OCI-M1 (cell line): ENCODE data around the gene C1orf74.
A peak's percentile ranks its signal among the peaks of the same experiment; 100 is the strongest.

ENCODE experiments used
- DNase-seq: peaks from one replicate; lab custom pipeline; 2025; lab: John Stamatoyannopoulos, UW

Gene C1orf74

DNA sequence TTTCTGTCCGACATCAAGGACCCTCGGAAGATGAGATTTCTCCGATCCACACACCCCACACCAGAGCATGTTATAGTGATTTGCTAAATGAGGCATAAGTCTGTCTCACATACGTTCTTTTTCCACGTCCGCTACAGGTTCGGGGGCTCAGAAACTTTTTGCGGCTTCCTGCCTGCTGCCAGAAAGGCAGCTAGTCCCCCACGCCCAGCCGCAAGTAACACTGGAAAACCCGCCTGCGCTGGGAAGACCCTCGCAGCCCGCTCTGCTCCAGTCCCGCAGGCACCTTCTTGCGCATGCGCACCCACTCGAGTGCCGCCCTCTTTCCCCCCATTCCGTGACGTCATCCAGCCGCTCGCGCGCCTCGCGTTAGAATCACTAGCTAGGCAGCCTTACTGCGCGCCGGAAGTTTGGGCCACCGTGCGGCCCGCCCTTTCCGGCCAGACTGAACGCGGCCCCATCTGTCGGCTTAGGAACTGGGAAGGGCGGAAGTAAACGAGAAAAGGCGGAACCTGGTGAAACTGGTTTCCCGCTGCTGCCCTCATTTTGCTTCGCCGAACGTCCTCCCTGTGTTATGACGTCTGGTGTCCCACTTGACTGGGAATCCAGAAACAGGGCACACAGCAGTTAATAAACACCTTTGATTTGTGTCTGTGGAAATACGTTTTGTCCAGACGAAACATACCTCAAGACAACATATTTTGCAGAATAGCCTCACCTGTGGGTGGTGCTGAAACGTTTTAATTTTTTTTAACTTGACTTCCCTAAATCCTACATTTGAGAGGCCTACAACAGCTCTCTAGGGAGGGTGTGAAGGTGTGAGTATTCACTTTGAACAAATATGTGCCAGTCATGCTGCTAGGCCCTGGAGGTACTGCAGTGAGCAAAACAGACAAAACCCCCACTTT lies at the start of gene C1orf74:
C1orf74 (minus strand) TSS at position 295 of the 905 bp plus-strand sequence. CDS start 925 bp downstream, outside the sequence.
- peak; percentile 99 for DNase-seq

- DNase-seq = no peak
Observed at GRCh38 chr1:209831615-209832014, 47.3 kb upstream of the C1orf74 start.

DNA sequence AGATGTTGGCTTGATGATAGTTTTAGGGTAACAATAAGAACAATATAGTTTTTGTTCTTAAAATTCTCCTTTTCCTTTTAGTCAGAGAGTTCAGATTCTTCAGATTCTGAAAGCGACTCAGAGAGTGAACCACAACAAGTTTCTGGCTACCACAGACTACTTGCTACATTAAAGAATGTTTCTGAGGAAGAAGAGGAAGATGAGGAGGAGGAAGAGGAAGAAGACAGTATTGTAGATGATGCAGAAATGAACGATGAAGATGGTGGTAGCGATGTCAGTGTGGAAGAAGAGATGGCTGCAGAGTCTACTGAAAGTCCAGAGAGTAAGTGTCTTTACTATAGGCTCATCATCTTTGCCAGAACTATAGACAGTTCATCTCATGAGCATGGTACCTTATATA lies 46.4 kb upstream of the C1orf74 start:
- no peak for DNase-seq

DNA sequence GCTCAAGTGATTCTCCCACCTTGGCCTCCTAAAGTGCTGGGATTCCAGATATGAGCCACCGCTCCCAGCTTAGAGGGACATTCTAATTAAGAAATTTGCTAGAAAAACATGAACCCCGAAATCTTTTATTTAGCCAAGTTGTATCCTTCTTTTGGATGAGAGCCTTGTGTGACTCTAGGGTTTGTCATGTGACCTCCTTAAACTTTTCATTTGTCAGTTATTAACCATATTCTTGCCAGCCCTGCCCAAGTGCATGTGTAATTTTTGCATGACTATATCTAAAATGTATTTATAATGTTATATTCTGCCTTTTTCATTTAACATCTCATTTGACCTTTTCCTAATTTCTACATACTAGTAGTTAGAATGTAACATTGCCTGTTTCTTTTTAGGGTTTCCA lies 45.4 kb upstream of the C1orf74 start:
- no peak for DNase-seq

GRCh38 chr1:209827384-209828262 lies 43.3 kb upstream of the C1orf74 start, which contains the start of gene UTP25:
UTP25 (plus strand) TSS chr1:209827972; CDS start chr1:209828064, 92 bp downstream.
- peak; percentile 99 for DNase-seq

DNA sequence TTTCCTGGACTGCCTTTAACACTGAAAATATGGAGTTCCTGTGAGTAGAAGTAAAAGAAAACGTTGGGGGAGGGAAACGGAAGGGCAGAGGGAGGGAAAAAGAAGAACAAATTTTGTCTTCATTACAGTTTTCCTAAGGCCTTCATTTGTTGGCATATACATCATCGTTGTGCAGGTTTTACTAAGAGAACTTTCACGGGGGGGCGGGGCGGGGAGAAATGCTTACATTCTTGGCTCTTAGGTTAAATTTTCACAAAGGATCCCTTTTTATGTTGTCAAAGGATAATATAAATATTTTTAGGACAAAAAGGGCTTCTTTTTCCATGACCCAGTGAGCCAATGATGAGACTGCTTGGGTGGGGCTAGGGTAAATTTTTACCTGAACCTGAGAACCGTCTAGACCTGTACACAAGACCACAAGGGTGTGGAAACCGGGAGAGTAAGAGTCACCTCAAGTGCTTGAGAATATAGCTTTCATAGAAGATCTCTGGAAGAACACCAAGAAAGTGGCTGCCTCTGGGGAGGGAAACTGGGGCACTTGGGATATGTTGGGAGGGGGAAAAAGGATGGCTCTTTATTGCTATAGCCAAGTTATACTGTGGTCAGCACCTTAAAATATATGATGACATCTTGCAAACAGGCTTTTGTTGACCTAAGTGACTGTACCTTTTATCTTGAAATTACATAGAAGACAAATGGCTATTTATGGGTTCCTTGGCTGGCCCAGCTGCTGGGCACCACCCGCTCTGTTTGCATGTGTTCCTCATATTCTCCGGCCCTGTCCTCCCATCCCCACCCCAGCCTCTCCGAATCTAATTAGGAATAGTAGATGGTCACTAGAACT lies 41.5 kb upstream of the C1orf74 start:
- no peak for DNase-seq

DNA sequence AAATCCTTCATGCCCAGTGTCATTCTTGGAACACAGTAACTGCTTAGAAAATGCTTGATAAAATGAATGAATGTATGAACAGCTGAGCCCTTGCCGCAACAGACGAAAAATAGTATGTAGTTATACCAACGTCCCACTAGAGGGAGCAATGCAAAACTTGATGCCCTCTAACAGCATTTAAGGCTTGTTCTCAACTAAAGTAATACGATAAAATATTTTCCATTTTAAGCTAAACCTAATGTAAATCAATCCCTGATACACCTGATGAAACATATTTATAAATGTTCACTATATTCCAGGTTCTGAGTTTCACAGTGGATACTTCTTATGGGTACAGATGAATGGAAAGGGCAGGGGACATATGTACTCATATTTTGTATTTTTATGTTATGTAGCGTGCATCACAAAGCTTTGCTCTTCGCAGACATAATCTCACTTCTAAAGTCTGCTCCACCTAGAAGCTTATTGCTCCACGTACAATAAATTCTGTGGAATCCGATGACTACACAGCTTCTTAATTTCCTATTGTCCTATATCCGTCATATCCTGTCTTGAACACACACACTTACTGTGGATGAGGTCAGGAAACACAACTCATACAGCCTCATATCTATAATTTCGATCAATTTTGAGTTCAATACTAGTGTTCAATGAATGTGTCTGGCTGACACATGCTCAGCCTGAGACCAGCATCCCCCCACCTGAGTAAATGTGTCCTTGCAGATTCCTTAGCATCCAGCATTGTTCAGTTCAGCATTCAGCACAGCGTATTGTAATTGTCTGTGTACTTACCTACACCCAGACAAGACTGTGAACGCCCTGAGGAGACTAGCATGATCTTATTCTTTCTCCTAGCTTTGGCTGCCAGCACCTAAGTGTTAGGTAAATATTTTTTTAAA lies 39.0 kb upstream of the C1orf74 start:
- DNase-seq = peak; percentile 85

DNA sequence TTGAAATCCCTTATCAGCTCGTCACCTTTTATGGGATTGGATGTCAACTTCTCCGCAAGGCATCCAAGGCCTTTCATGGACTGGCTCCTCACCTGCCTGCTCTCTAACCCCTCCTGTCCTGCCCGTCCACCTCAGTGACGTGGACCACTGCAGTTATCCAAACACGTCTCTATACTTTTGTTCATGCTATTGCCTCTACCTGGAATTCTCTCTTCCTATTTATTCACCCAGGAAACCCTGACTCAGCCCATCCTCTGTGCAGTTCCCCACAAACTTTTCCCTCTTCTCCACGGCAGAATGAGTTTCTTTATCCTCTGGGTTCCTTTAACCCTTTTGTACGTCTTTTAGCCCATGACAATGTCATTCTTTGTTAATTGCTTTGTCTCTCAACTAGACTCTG lies 38.3 kb upstream of the C1orf74 start:
- DNase-seq = no peak

DNA sequence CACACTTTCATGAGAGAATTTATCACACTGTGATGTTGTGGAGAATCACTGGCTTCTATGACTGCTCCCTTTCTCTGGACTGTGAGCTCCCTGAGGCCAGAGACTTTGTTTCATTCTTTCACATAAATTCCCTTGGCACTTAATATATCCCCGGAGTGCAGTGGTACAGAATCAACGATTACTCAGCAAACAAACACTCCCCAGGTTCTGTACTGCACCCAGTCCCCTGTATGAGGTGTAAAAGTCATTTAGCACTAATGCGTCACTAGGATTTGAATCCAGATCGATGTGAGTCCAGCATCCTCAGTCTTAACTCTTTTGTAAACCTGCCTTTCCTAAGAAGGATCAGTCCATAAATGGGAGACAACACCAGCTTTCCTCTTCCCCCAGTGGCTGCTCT lies 36.6 kb upstream of the C1orf74 start:
- DNase-seq = no peak

GRCh38 chr1:209819058-209819457 lies 34.7 kb upstream of the C1orf74 start:
- no peak for DNase-seq

DNA sequence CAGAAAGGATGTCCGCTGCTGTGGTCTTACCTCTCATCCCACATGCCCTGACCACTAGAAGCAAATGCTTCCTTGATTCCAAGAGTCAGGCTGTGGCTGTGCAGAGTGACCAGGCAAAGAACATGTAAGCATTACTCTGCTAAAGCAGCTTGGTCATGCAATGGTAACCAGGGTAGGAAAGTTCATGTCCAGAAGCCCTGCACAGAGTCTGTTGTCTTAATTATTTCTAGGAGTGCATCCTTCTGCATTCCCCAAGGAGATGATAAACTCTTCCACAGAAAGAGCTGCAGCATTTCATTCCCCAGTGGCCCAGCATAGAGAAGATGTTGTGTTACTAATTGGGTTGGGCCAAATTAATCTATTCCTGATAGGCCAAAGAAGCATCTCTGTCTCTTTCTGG lies 33.3 kb upstream of the C1orf74 start:
- no peak for DNase-seq

- DNase-seq = no peak
Observed at GRCh38 chr1:209816923-209817322, 32.6 kb upstream of the C1orf74 start.

- DNase-seq = no peak
Observed at GRCh38 chr1:209815931-209816341, 31.6 kb upstream of the C1orf74 start.

DNA sequence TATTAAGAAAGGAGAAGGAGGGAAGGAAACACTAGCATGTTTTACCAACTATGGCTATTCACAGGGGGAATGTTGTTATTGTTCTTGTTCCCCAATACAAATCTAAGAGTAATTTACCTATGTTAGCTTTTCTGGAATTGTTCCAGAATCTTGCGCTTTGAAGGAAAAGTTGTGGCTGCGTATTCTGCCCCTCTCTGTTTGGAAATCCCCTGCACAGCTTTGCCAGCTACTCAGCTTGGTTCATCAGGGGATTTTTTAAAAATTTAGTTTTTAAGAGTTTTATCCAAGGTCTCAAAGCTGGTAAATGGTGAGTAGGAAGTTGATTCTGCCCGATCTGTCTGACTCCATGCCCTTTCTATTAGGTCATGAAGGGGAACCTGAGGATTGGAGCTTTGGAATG lies 31.1 kb upstream of the C1orf74 start:
- no peak for DNase-seq

DNA sequence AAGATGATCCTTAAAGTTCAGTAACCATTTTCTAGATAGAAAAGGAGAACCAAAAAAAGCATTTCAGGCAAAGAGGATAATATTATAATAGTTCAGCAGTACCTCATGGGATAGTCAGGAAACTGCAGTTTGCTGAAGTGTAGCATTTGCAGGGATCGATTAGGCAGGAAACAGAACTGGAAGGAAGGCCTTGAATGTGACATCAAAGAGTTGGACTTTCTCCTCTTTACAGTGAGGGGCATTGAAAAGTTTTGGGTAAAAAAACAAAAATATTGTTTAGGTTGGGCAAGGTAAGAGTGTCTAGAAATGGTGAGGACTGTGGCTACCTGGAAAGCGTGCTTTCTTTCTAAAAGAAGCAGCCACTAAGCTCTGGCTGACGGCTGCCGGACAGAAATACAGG lies 29.5 kb upstream of the C1orf74 start:
- DNase-seq = no peak

DNA sequence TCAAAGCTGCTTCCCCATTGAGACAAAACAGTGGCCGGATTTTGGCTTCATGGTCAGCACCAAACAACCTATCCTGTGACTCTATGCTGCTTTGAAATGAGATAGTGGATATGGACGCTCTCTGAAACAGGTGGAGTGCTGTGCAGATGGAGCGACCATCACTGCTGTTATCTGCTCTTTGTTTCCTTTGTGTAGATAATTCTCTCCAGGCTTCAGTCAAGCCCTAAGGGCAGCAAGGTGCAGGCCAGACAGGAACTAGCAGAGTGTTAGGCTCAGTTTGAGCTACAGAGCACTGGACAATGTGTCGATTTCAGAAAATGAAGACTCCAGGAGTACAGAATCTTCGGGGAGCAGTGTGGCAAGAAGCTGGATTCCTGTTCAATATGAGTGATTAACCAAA lies 26.4 kb upstream of the C1orf74 start:
- DNase-seq = no peak

DNA sequence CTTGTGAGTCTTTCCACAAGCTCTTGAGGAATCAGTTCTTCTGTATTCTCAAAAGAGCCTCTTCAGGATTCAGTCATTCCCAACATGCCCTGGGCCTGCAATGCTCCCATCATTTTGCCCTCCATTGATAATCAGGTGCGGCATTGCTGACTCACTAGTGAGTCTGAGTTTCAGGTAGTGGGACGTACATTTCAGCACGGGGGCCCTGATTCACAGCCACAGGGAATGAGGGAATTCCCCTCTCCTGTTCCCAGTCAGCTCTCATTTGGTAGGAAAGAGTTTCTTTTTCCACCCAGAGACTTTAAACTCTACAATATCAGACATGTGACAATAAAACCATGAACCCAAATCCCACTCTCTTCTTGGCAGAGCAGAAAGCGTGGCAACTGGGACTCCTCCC lies 25.3 kb upstream of the C1orf74 start:
- no peak for DNase-seq

DNA sequence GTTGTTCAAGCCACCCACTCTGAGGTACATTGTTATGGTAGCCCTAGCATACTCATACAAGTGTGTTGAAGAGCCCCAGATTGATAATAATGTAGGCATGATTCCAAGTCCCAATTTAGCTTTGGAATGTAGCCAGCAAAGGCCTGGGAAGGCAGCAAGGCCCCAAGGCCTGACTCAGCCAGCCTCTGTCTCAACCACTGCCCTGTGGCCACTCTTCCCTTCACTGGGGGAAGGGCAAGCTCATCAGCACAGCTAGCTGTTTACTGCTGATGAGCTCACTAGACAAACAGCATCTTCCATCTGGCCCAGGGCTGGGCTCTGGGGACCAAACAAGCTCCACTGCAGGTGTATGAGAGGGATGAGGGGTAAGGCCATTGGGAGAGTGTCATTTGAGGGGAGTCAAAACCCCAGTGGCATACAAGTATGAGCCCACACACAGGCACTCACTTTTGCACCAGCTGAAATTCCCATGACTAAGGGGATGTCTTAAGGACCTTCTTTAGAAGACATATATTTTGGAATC lies 23.8 kb upstream of the C1orf74 start:
- peak; percentile 90 for DNase-seq

GRCh38 chr1:209807509-209807908 lies 23.1 kb upstream of the C1orf74 start:
- DNase-seq = no peak
